WTC11 (cell line): Measurements from ENCODE around the gene RSRP1. TPM values are rescaled to one million over a fixed set of nuclear protein-coding genes. Genes with fewer than 3 reads are reported as not detected.
"Not testable (repeated sequence)": the region's sequence is repeated elsewhere in the genome, so short reads cannot be mapped to it uniquely, and the experiment has no call there.

Experiments
- ATAC-seq: fragments of 200-7000 bp; cut with Tn5 transposase; 2 replicates; pipeline ENCODE4 v1.10.0; 2021; ENCODE audit warnings: mild to moderate bottlenecking, moderate library complexity
- CTCF ChIA-PET: fragments of 300-600 bp; sonication (Branson Sonifier 250); formaldehyde crosslinking; loops from one replicate; lab custom pipeline; 2021; ENCODE audit warnings: antibody characterized with exemption; lab: Charles Lee
- POLR2A ChIA-PET: fragments of 350-600 bp; sonication (Branson Sonifier 250); formaldehyde crosslinking; loops from one replicate; lab custom pipeline; 2021; ENCODE audit warnings: antibody characterized with exemption; lab: Charles Lee
- DNase-seq: peaks from one replicate; pipeline ENCODE4 v3.0.0; 2021; ENCODE audit warnings: low spot score
- H3K27ac Mint-ChIP-seq: 2 replicates; pipeline ENCODE4 v1.8.0; 2021; ENCODE audit warnings: mixed read lengths
- H3K27me3 Mint-ChIP-seq: 2 replicates; pipeline ENCODE4 v1.8.0; 2021; ENCODE audit warnings: low read depth, mild to moderate bottlenecking, moderate library complexity, mixed read lengths
- H3K36me3 Mint-ChIP-seq: 2 replicates; pipeline ENCODE4 v1.8.0; 2021; ENCODE audit warnings: mixed read lengths
- H3K4me1 Mint-ChIP-seq: 2 replicates; pipeline ENCODE4 v1.8.0; 2022; ENCODE audit warnings: mixed read lengths
- H3K4me3 Mint-ChIP-seq: 2 replicates; pipeline ENCODE4 v1.8.0; 2021; ENCODE audit warnings: mild to moderate bottlenecking, moderate library complexity, mixed read lengths
- H3K9me3 Mint-ChIP-seq: 2 replicates; pipeline ENCODE4 v1.8.0; 2021; ENCODE audit warnings: mixed read lengths
- total RNA-seq: library from RNA; stranded (reverse); gene quantifications from 3 replicates; pipeline ENCODE4 v1.2.3, GENCODE V29; 2021

The RSRP1 gene
- total RNA-seq, 1 experiment from 2014 or later = 78.1 TPM

- CTCF ChIA-PET, DNase-seq, ATAC-seq, H3K4me3 Mint-ChIP-seq, H3K36me3 Mint-ChIP-seq, H3K27me3 Mint-ChIP-seq, H3K4me1 Mint-ChIP-seq, H3K27ac Mint-ChIP-seq, H3K9me3 Mint-ChIP-seq, POLR2A ChIA-PET: not testable (repeated sequence)
These were observed 32.4 kb upstream of the RSRP1 start for GRCh38 chr1:25279693-25280111.

- ATAC-seq = peak; percentile 43; the same call in 1 of the 2 replicates
These were observed 31.5 kb upstream of the RSRP1 start for GRCh38 chr1:25278790-25279189.

GRCh38 chr1:25278358-25278757 is 31.1 kb upstream of the RSRP1 start:
- POLR2A ChIA-PET = interaction anchor here (0.6 kb wide), 1 partner anchor 270 kb away, joined by 4 read pairs; no protein-coding TSS in a partner anchor

More at GRCh38 chr1:25278790-25279189, 31.5 kb upstream of the RSRP1 start:
- H3K9me3 Mint-ChIP-seq, H3K27me3 Mint-ChIP-seq, H3K4me1 Mint-ChIP-seq, DNase-seq, H3K27ac Mint-ChIP-seq, H3K4me3 Mint-ChIP-seq, H3K36me3 Mint-ChIP-seq, CTCF ChIA-PET: not testable (repeated sequence)
- POLR2A ChIA-PET = interaction anchor here (0.6 kb wide), 1 partner anchor 270 kb away, joined by 4 read pairs; no protein-coding TSS in a partner anchor

GRCh38 chr1:25277295-25277694 is 30.0 kb upstream of the RSRP1 start:
- H3K27me3 Mint-ChIP-seq, POLR2A ChIA-PET, DNase-seq, H3K4me3 Mint-ChIP-seq, H3K9me3 Mint-ChIP-seq, H3K4me1 Mint-ChIP-seq, H3K27ac Mint-ChIP-seq, H3K36me3 Mint-ChIP-seq, ATAC-seq: not testable (repeated sequence)
- CTCF ChIA-PET = interaction anchor here (0.6 kb wide), 1 partner anchor 1933 kb away, joined by 3 read pairs; the partner anchor contains the start of gene HNRNPR

More at GRCh38 chr1:25278358-25278757, 31.1 kb upstream of the RSRP1 start:
- ATAC-seq, H3K27me3 Mint-ChIP-seq, H3K9me3 Mint-ChIP-seq, H3K4me1 Mint-ChIP-seq, H3K4me3 Mint-ChIP-seq, DNase-seq, H3K27ac Mint-ChIP-seq, H3K36me3 Mint-ChIP-seq, CTCF ChIA-PET: not testable (repeated sequence)

GRCh38 chr1:25275648-25276047 is 28.4 kb upstream of the RSRP1 start:
- ATAC-seq, H3K4me3 Mint-ChIP-seq, H3K4me1 Mint-ChIP-seq, H3K9me3 Mint-ChIP-seq, DNase-seq, POLR2A ChIA-PET, CTCF ChIA-PET, H3K27ac Mint-ChIP-seq, H3K27me3 Mint-ChIP-seq, H3K36me3 Mint-ChIP-seq: not testable (repeated sequence)

- ATAC-seq, H3K36me3 Mint-ChIP-seq, POLR2A ChIA-PET, CTCF ChIA-PET, H3K27ac Mint-ChIP-seq, H3K4me1 Mint-ChIP-seq, H3K4me3 Mint-ChIP-seq, H3K9me3 Mint-ChIP-seq, DNase-seq: not testable (repeated sequence)
- peaks cover 34% of the 10 kb centered on the region for H3K27me3 Mint-ChIP-seq
These were observed 25.0 kb upstream of the RSRP1 start, which contains the start of gene RHD for GRCh38 chr1:25272238-25272637. RHD (plus strand) TSS chr1:25272509; CDS start chr1:25272548, 39 bp downstream.

GRCh38 chr1:25268143-25268760 is 21.0 kb upstream of the RSRP1 start:
- H3K27me3 Mint-ChIP-seq = peaks cover 34% of the 10 kb centered on the region
- CTCF ChIA-PET = interaction anchor here (1.2 kb wide), 1 partner anchor 13 kb away, joined by 3 read pairs; no protein-coding TSS in a partner anchor
- POLR2A ChIA-PET, H3K36me3 Mint-ChIP-seq, DNase-seq, ATAC-seq, H3K9me3 Mint-ChIP-seq: not testable (repeated sequence)
- peak overlapping the region; percentile 71 for H3K4me3 Mint-ChIP-seq
- H3K4me1 Mint-ChIP-seq = peaks cover 21% of the 10 kb centered on the region
- 0 out of 2 replicates have a peak overlapping the region, but pooled peaks have one; percentile 41 for H3K27ac Mint-ChIP-seq

GRCh38 chr1:25267288-25268142 is 20.3 kb upstream of the RSRP1 start:
- Mint-ChIP-seq H3K4me1 (peaks cover 24% of the 10 kb centered on the region), H3K27me3 (peaks cover 34% of the 10 kb centered on the region), H3K4me3 (peak overlapping the region; percentile 71), H3K27ac (0 out of 2 replicates have a peak overlapping the region, but pooled peaks have one; percentile 41)
- ATAC-seq = peak; percentile 65
- CTCF ChIA-PET = interaction anchor here (1.2 kb wide), 1 partner anchor 12 kb away, joined by 3 read pairs; no protein-coding TSS in a partner anchor
- H3K36me3 Mint-ChIP-seq, H3K9me3 Mint-ChIP-seq, POLR2A ChIA-PET: not testable (repeated sequence)
- peak; percentile 83 for DNase-seq

- CTCF ChIA-PET, H3K9me3 Mint-ChIP-seq, H3K36me3 Mint-ChIP-seq, POLR2A ChIA-PET: not testable (repeated sequence)
- ATAC-seq = peak; percentile 61
- Mint-ChIP-seq H3K27ac (peak overlapping the region; percentile 90; the same call in 1 of the 2 replicates), H3K4me1 (peaks cover 22% of the 10 kb centered on the region), H3K4me3 (peak overlapping the region; percentile 94), H3K27me3 (peaks cover 34% of the 10 kb centered on the region)
- peak; percentile 25 for DNase-seq
These were observed 19.5 kb upstream of the RSRP1 start for GRCh38 chr1:25266554-25267287.

- ATAC-seq, H3K4me3 Mint-ChIP-seq, H3K27me3 Mint-ChIP-seq, H3K9me3 Mint-ChIP-seq, H3K27ac Mint-ChIP-seq, DNase-seq, CTCF ChIA-PET, POLR2A ChIA-PET, H3K36me3 Mint-ChIP-seq: not testable (repeated sequence)
- peaks cover 19% of the 10 kb centered on the region for H3K4me1 Mint-ChIP-seq
These were observed 13.1 kb upstream of the RSRP1 start for GRCh38 chr1:25260336-25260735.

GRCh38 chr1:25259813-25260212 is 12.6 kb upstream of the RSRP1 start:
- POLR2A ChIA-PET, H3K9me3 Mint-ChIP-seq, CTCF ChIA-PET, H3K27me3 Mint-ChIP-seq, DNase-seq, H3K4me3 Mint-ChIP-seq, H3K36me3 Mint-ChIP-seq, ATAC-seq, H3K27ac Mint-ChIP-seq: not testable (repeated sequence)
- H3K4me1 Mint-ChIP-seq = peaks cover 19% of the 10 kb centered on the region
